Fibroblast of peridontal ligament (primary cell): Measurements from ENCODE around the gene HSFX1.

Experiments used
- DNase-seq: peaks from one replicate; pipeline ENCODE4 v3.0.0-alpha.2; 2010; ENCODE audit errors: extremely low read depth

HSFX1 gene

GRCh38 chrX:149807747-149808458 lies 34.0 kb downstream of the HSFX1 start:
- DNase-seq = no peak

GRCh38 chrX:149818652-149819051 lies 44.8 kb downstream of the HSFX1 start:
- no peak for DNase-seq

DNA sequence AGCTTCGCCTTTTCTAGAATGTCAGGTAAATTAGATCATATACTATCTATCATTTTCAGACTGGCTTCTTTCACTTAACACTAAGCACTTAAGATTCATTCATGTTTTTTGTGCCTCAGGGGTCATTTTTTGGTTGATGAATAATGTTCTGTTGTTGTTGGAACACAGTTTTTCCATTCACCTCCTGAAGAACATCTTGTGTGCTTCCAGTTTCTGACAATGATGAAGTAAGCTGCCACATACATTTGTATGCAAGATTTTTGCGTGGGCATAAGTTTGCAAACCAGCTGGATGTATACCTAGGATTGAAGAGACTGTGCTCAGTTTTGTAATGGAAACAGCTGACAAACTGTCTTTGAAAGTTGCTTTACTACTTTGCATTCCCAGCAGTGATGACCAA lies 45.5 kb downstream of the HSFX1 start:
- DNase-seq = no peak

GRCh38 chrX:149825424-149825823 lies 51.6 kb downstream of the HSFX1 start:
- no peak for DNase-seq
